ENCODE measurements around the gene BYSL.

The BYSL gene

DNA sequence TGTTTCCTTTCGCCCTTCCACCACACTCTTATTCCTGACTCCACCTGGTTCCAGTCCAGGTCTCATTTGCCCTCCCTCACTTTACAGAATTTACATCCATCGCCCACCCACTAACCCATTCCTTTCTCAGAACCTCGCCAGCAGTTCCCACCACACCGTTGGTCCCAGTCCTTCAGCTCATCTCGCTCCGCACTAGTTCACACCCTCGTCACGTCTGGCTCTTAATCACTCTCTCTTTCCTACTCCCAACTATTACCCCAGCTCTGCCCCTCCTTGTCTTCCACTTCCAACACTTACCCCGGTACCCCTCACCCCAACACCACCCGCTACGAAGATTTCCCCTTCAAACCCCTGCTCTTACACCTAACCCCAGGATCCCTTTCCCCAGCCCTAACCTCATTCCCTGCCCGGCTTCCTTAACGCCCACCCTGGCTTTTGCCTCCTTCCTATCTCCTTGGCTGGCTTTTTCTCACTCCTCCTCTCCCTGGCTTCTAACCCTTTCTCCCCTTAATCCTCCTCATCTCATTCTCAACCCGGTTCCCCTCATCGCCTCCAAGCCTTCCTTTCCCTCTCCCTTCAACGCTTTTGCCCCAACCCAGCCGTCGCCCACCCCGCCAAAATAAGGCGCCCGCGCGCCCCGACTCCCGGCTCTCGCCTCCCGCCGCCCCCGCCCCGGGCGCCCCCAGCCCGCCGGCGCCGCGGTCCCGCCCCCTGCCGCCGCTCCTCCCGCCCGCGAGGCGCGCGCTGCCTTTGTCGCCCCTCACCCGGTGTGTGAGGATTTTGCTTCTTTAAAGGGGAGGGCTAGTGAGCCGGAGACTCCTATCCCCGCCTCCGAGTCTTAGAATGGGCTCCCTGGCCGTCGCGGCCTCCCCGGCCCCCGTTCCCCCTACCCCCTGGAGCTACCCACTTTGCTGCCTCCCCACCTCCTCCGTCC is 26.7 kb upstream of the BYSL start:
- no peak overlapping the region for H3K27ac ChIP-seq (ENCODE audit: low read depth, low read length)
- peaks cover 4% of the 10 kb centered on the region for H3K4me1 ChIP-seq (ENCODE audit: control insufficient read depth, insufficient read depth, low read length)
- H3K9ac ChIP-seq (ENCODE audit: low read length): no peak overlapping the region
- no peaks in the 10 kb centered on the region for H3K27me3 ChIP-seq (ENCODE audit: control insufficient read depth, insufficient read depth, low read length)
- no peaks in the 10 kb centered on the region for H3K36me3 ChIP-seq (ENCODE audit: control insufficient read depth, insufficient read depth, low read length)
- peak overlapping the region; percentile 67 for H3K4me3 ChIP-seq (ENCODE audit: low read length)

DNA sequence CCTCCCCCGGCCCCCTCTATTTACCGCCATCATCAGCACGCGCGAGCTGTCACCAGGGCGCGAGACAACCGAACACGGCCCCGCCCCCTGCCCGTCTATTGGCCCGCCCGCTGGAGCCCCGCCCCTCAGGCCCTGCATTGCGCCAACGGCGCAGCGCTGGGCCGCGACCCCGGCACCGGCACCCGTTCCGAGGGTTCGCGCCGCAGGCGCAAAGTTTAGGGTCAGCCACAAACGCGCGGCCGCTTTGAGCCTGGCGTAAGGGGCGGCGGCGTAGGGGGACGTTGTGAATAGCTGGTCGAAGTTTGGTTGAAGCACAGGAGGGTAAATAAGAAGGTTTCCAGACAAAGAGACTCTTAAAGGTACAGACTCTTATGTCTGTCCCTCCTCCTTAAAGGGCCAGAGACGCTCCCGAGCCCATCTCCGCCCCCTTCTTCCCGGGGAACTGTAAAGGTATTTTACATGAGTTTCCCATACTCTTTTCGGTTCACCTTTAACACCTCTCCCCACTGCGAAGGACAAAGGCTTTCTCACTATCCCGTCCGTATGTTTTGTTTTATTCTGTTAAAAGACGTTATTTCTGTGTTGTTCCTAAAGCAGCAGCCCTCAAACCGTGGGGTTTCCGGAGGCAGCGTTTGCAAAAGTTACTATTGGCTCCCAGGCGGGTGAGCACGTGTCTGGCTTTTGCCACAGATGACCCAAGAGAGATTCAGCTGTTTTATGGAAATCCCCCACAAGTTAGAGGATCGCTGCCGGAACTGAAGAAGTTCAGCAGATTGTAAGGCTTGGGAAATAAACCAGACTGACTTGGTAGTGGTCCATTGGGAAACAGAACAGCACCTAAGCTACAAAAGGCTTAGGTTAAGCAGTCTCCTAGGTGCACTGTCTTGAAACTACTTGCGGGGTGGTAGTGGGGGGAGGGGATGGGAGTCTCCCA is 25.7 kb upstream of the BYSL start, which contains the start of gene USP49:
USP49 (minus strand) TSS at position 76 of the 934 bp plus-strand sequence. CDS start 88,392 bp downstream, outside the sequence.
- peak within 1 kb of the TSS; percentile 76 for H3K27ac ChIP-seq (ENCODE audit: low read depth, low read length)
- H3K36me3 ChIP-seq (ENCODE audit: control insufficient read depth, insufficient read depth, low read length): no peaks in the 10 kb centered on the region
- peak within 1 kb of the TSS; percentile 68 for H3K4me3 ChIP-seq (ENCODE audit: low read length)
- no peaks in the 10 kb centered on the region for H3K27me3 ChIP-seq (ENCODE audit: control insufficient read depth, insufficient read depth, low read length)
- peak within 1 kb of the TSS; percentile 22 for H3K9ac ChIP-seq (ENCODE audit: low read length)
- H3K4me1 ChIP-seq (ENCODE audit: control insufficient read depth, insufficient read depth, low read length): peaks cover 4% of the 10 kb centered on the region

GRCh38 chr6:41896281-41896680 is 25.0 kb upstream of the BYSL start:
- H3K9ac ChIP-seq (ENCODE audit: low read length): no peak overlapping the region
- no peaks in the 10 kb centered on the region for H3K36me3 ChIP-seq (ENCODE audit: control insufficient read depth, insufficient read depth, low read length)
- H3K27ac ChIP-seq (ENCODE audit: low read depth, low read length): no peak overlapping the region
- no peak overlapping the region for H3K4me3 ChIP-seq (ENCODE audit: low read length)
- peaks cover 4% of the 10 kb centered on the region for H3K4me1 ChIP-seq (ENCODE audit: control insufficient read depth, insufficient read depth, low read length)
- H3K27me3 ChIP-seq (ENCODE audit: control insufficient read depth, insufficient read depth, low read length): no peaks in the 10 kb centered on the region

GRCh38 chr6:41900861-41901260 is 20.4 kb upstream of the BYSL start:
- H3K9ac ChIP-seq (ENCODE audit: low read length): no peak overlapping the region
- no peak overlapping the region for H3K27ac ChIP-seq (ENCODE audit: low read depth, low read length)
- H3K27me3 ChIP-seq (ENCODE audit: control insufficient read depth, insufficient read depth, low read length): no peaks in the 10 kb centered on the region
- peaks cover 6% of the 10 kb centered on the region for H3K36me3 ChIP-seq (ENCODE audit: control insufficient read depth, insufficient read depth, low read length)
- no peak overlapping the region for H3K4me3 ChIP-seq (ENCODE audit: low read length)
- H3K4me1 ChIP-seq (ENCODE audit: control insufficient read depth, insufficient read depth, low read length): peaks cover 2% of the 10 kb centered on the region

DNA sequence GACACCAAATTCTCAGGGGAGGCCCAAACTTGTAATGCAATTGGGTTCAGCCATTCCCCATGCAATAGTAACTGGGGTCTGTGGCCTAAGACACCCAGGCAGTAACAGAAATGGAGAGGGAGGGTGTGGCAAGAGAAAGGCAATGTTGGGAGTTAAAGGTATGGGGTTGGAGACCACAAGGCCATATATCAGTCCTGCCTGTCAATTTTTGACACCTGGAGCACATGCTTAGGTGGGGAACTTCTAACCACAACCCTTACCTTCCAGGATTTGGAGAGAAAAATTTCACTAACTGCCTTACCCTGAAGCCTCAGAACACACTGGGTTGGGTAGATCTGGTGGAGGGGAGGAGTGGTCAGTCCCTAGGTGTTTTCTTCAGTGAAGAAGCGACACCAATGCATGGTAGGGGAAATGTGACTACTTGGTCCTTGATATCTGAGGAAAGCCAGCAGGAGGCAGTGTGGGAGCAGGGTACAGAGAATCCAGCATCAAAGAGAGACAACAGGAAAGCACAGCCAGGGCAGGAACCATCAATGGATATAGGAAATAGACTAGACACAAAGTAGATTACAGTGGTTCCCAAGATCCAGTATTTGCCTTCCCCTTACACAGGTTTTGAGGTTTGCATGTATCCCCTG is 19.3 kb upstream of the BYSL start:
- no peak overlapping the region for H3K27ac ChIP-seq (ENCODE audit: low read depth, low read length)
- H3K27me3 ChIP-seq (ENCODE audit: control insufficient read depth, insufficient read depth, low read length): no peaks in the 10 kb centered on the region
- H3K4me1 ChIP-seq (ENCODE audit: control insufficient read depth, insufficient read depth, low read length): no peaks in the 10 kb centered on the region
- H3K36me3 ChIP-seq (ENCODE audit: control insufficient read depth, insufficient read depth, low read length): peaks cover 11% of the 10 kb centered on the region
- no peak overlapping the region for H3K9ac ChIP-seq (ENCODE audit: low read length)
- H3K4me3 ChIP-seq (ENCODE audit: low read length): no peak overlapping the region

DNA sequence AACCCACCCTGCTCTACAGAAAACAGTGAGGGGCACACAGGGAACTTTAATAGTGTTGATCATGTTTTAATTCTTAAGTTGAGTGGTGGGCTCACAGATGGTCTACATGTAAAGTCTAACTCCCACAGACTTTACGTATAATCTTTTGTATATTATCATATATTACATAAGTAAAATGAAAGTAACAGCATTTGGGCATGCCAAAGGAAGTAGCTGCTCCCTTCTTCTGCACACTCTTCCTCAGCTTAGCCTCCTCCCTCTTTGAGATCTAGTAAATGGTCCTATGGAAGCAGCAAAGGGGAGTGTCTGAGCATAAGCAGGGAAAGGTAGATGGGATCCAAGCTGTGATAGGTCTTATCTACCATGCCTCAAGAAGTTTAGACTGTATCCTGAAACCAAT is 11.6 kb upstream of the BYSL start:
- Histone ChIP-seq H3K4me1 (ENCODE audit: control insufficient read depth, insufficient read depth, low read length) (no peaks in the 10 kb centered on the region), H3K36me3 (ENCODE audit: control insufficient read depth, insufficient read depth, low read length) (peaks cover 19% of the 10 kb centered on the region), H3K4me3 (ENCODE audit: low read length) (no peak overlapping the region), H3K9ac (ENCODE audit: low read length) (no peak overlapping the region), H3K27ac (ENCODE audit: low read depth, low read length) (no peak overlapping the region), H3K27me3 (ENCODE audit: control insufficient read depth, insufficient read depth, low read length) (no peaks in the 10 kb centered on the region)

GRCh38 chr6:41914343-41914742 is 7.0 kb upstream of the BYSL start:
- Histone ChIP-seq H3K9ac (ENCODE audit: low read length) (no peak overlapping the region), H3K4me3 (ENCODE audit: low read length) (no peak overlapping the region), H3K27me3 (ENCODE audit: control insufficient read depth, insufficient read depth, low read length) (no peaks in the 10 kb centered on the region), H3K36me3 (ENCODE audit: control insufficient read depth, insufficient read depth, low read length) (no peaks in the 10 kb centered on the region), H3K4me1 (ENCODE audit: control insufficient read depth, insufficient read depth, low read length) (no peaks in the 10 kb centered on the region), H3K27ac (ENCODE audit: low read depth, low read length) (no peak overlapping the region)

DNA sequence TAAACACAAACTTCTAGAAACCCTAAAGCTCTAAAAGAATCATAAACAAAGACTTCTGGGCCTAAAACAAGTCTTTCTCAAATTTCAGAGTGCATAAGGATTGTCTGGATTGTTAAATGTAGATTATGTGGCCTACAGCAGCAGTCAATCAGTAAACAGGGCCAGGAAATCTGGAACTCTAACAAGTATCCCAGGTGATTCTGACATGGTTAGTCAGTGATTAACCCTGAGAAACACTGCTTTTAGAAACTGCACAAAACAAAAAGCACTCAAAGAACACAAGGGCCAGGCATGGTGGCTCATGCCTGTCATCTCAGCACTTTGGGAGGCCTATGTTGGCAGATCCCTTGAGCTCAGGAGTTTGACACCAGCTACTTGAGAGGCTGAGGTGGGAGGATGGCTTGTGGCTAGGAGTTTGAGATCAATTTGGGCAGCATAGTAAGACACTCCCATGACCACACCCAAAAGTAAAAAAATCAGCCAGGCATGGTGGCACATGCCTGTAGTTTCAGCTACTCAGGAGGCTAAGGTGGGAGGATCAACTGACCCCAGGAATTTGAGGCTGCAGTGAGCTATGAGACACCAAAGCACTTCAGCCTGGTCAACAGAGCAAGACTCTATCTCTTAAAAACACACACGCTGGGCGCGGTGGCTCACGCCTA is 6.3 kb upstream of the BYSL start:
- Histone ChIP-seq H3K9ac (ENCODE audit: low read length) (no peak overlapping the region), H3K27ac (ENCODE audit: low read depth, low read length) (no peak overlapping the region), H3K36me3 (ENCODE audit: control insufficient read depth, insufficient read depth, low read length) (no peaks in the 10 kb centered on the region), H3K27me3 (ENCODE audit: control insufficient read depth, insufficient read depth, low read length) (no peaks in the 10 kb centered on the region), H3K4me1 (ENCODE audit: control insufficient read depth, insufficient read depth, low read length) (peaks cover 4% of the 10 kb centered on the region), H3K4me3 (ENCODE audit: low read length) (no peak overlapping the region)

- H3K4me1 ChIP-seq (ENCODE audit: control insufficient read depth, insufficient read depth, low read length): peaks cover 8% of the 10 kb centered on the region
- no peak overlapping the region for H3K9ac ChIP-seq (ENCODE audit: low read length)
- no peak overlapping the region for H3K27ac ChIP-seq (ENCODE audit: low read depth, low read length)
These were observed 3.8 kb upstream of the BYSL start for GRCh38 chr6:41917528-41917927.

GRCh38 chr6:41921712-41921998 is 356 bp downstream of the BYSL start:
- Histone ChIP-seq H3K4me1 (ENCODE audit: control insufficient read depth, insufficient read depth, low read length) (peaks cover 8% of the 10 kb centered on the region), H3K4me3 (ENCODE audit: low read length) (peak overlapping the region; percentile 96), H3K9ac (ENCODE audit: low read length) (peak overlapping the region; percentile 64), H3K27me3 (ENCODE audit: control insufficient read depth, insufficient read depth, low read length) (no peaks in the 10 kb centered on the region), H3K36me3 (ENCODE audit: control insufficient read depth, insufficient read depth, low read length) (no peaks in the 10 kb centered on the region), H3K27ac (ENCODE audit: low read depth, low read length) (peak overlapping the region; percentile 100)

More at GRCh38 chr6:41917528-41917927, 3.8 kb upstream of the BYSL start:
- H3K36me3 ChIP-seq (ENCODE audit: control insufficient read depth, insufficient read depth, low read length): no peaks in the 10 kb centered on the region
- no peak overlapping the region for H3K4me3 ChIP-seq (ENCODE audit: low read length)
- no peaks in the 10 kb centered on the region for H3K27me3 ChIP-seq (ENCODE audit: control insufficient read depth, insufficient read depth, low read length)

DNA sequence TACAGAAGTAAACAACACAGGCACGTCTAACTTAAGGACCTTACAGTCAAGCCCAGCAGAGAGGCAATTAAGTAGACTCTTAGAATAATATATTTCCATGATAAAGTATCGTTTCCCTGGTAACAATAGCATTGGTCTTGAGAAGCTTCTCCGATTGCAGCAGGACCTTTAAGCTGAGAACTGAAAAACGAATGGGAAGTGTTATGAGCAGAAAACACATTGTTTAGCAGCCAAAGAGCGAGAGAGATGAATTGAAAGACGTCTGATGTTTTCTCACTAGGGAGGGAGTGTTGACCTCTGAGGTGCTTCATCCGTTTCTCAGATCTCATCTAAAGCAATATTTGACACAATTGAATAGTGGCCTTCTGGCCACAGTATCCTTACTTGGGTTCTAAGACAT is 855 bp downstream of the BYSL start:
- Histone ChIP-seq H3K4me1 (ENCODE audit: control insufficient read depth, insufficient read depth, low read length) (peaks cover 8% of the 10 kb centered on the region), H3K27me3 (ENCODE audit: control insufficient read depth, insufficient read depth, low read length) (no peaks in the 10 kb centered on the region), H3K27ac (ENCODE audit: low read depth, low read length) (no peak overlapping the region), H3K9ac (ENCODE audit: low read length) (no peak overlapping the region), H3K4me3 (ENCODE audit: low read length) (peak overlapping the region; percentile 96), H3K36me3 (ENCODE audit: control insufficient read depth, insufficient read depth, low read length) (peaks cover under 1% of the 10 kb centered on the region)

- H3K4me1 ChIP-seq (ENCODE audit: control insufficient read depth, insufficient read depth, low read length): no peaks in the 10 kb centered on the region
- peaks cover 31% of the 10 kb centered on the region for H3K36me3 ChIP-seq (ENCODE audit: control insufficient read depth, insufficient read depth, low read length)
- H3K4me3 ChIP-seq (ENCODE audit: low read length): no peak overlapping the region
- H3K27ac ChIP-seq (ENCODE audit: low read depth, low read length): no peak overlapping the region
- no peak overlapping the region for H3K9ac ChIP-seq (ENCODE audit: low read length)
- no peaks in the 10 kb centered on the region for H3K27me3 ChIP-seq (ENCODE audit: control insufficient read depth, insufficient read depth, low read length)
These were observed 6.0 kb downstream of the BYSL start for GRCh38 chr6:41927253-41927652.

Data from rectal smooth muscle tissue (tissue), 1 donor.